Measurements from ENCODE around the gene FARP1. TPM values are rescaled to one million over a fixed set of nuclear protein-coding genes. Genes with fewer than 3 reads are reported as not detected.

FARP1 gene
- total RNA-seq, 2 experiments from 2014 or later: not detected

DNA sequence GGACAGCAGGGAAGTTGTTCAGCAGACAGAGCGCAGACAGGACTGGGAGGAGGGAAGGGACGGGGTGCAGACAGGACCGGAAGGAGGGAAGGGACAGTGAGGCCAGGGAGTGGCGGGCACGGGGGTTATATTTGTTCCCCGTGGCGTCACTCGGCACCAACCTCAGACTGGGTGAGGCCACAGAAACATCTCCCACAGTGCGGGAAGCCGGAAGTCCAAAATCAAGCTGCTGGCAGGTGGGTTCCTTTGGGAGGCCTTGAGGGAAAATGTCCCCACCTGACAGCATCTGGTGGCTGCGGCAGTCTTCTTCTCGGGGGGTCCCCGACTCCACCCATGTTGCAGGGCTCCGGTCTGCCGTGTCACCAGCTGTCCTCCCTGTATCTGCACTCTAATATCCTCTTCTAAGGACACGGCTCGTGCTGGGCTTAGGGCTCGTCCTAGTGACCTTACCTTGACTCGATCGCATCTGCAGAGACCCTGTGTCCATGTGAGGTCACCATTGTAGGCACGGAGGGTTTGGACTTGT lies 301.0 kb downstream of the FARP1 start:
- Histone ChIP-seq H2AFZ (ENCODE audit: low read length) (no peak overlapping the region), H4K20me1 (ENCODE audit: insufficient read depth, low read length) (no peaks in the 10 kb centered on the region), H3K4me1 (ENCODE audit: insufficient read depth, low read length, poor library complexity, severe bottlenecking) (peaks cover 16% of the 10 kb centered on the region), H3K9me2 (ENCODE audit: insufficient read depth, low read length) (no peaks in the 10 kb centered on the region), H3K4me3 (ENCODE audit: low read depth, low read length, poor library complexity, severe bottlenecking) (no peak overlapping the region), H3K36me3 (ENCODE audit: insufficient read depth, low read length) (no peaks in the 10 kb centered on the region), H3K27ac (ENCODE audit: low read depth, low read length, poor library complexity, severe bottlenecking) (no peak overlapping the region), H3K4me2 (ENCODE audit: low read length) (no peak overlapping the region), H3K79me2 (ENCODE audit: insufficient read depth, low read depth, low read length) (no peaks in the 10 kb centered on the region), H3K9me3 (ENCODE audit: low read length) (no peaks in the 10 kb centered on the region)
- POLR2A ChIA-PET: no interaction called here
- TF ChIP-seq, protein P1, sequence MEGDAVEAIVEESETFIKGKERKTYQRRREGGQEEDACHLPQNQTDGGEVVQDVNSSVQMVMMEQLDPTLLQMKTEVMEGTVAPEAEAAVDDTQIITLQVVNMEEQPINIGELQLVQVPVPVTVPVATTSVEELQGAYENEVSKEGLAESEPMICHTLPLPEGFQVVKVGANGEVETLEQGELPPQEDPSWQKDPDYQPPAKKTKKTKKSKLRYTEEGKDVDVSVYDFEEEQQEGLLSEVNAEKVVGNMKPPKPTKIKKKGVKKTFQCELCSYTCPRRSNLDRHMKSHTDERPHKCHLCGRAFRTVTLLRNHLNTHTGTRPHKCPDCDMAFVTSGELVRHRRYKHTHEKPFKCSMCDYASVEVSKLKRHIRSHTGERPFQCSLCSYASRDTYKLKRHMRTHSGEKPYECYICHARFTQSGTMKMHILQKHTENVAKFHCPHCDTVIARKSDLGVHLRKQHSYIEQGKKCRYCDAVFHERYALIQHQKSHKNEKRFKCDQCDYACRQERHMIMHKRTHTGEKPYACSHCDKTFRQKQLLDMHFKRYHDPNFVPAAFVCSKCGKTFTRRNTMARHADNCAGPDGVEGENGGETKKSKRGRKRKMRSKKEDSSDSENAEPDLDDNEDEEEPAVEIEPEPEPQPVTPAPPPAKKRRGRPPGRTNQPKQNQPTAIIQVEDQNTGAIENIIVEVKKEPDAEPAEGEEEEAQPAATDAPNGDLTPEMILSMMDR (conservative IDR thresholded peaks at IDR 0.05; ENCODE audit: low read length): no peak
- TF ChIP-seq EZH2phosphoT487 (IDR thresholded peaks at IDR 0.05; ENCODE audit: borderline replicate concordance, low read depth, low read length): no peak
- intact Hi-C loops (cut with micrococcal nuclease; ENCODE audit: unreplicated experiment): no loop called here
- no TSS peak for BruUV-seq (replicated peaks)
- CTCF ChIA-PET (ENCODE audit: unreplicated experiment): no interaction called here
- DNase-seq (ENCODE audit: low spot score): no peak

DNA sequence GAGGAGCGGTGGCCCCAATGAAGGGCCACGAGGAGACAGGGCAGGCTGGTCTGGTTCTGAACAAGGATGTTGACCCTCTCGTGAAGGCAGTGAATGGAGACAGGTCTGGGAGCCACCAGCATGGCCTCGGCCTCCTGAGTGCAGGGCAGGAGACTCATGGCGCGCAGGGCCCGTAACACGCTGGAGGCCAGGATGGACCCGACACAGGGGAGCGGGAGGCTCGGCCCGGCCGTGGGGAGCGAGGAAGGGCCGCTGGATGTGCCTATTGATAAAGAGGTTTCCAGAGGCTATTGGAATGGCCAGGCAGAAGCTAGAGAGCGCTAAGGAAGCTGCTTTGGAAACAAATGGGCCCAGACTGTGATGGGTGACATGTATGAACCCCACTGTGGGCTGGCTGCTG lies 301.5 kb downstream of the FARP1 start:
- Histone ChIP-seq H3K36me3 (ENCODE audit: insufficient read depth, low read length) (no peaks in the 10 kb centered on the region), H3K4me2 (ENCODE audit: low read length) (no peak overlapping the region), H4K20me1 (ENCODE audit: insufficient read depth, low read length) (no peaks in the 10 kb centered on the region), H3K4me3 (ENCODE audit: low read depth, low read length, poor library complexity, severe bottlenecking) (no peak overlapping the region), H3K9me3 (ENCODE audit: low read length) (no peaks in the 10 kb centered on the region), H3K9me2 (ENCODE audit: insufficient read depth, low read length) (no peaks in the 10 kb centered on the region), H3K27ac (ENCODE audit: low read depth, low read length, poor library complexity, severe bottlenecking) (no peak overlapping the region), H2AFZ (ENCODE audit: low read length) (no peak overlapping the region), H3K79me2 (ENCODE audit: insufficient read depth, low read depth, low read length) (no peaks in the 10 kb centered on the region), H3K4me1 (ENCODE audit: insufficient read depth, low read length, poor library complexity, severe bottlenecking) (peaks cover 19% of the 10 kb centered on the region)
- CTCF ChIA-PET (ENCODE audit: unreplicated experiment): no interaction called here
- no TSS peak for BruUV-seq (replicated peaks)
- intact Hi-C loops (cut with micrococcal nuclease; ENCODE audit: unreplicated experiment): no loop called here
- POLR2A ChIA-PET: no interaction called here
- no peak for TF ChIP-seq EZH2phosphoT487 (IDR thresholded peaks at IDR 0.05; ENCODE audit: borderline replicate concordance, low read depth, low read length)
- TF ChIP-seq, protein P1 (conservative IDR thresholded peaks at IDR 0.05; ENCODE audit: low read length): no peak
- DNase-seq (ENCODE audit: low spot score): no peak
